ENCODE data around the gene AZGP1. TPM values are rescaled to one million over a fixed set of nuclear protein-coding genes. Genes with fewer than 3 reads are reported as not detected.
A peak's percentile ranks its signal among the peaks of the same experiment; 100 is the strongest.

The AZGP1 gene
- total RNA-seq, 4 donors from 2014 or later: not detected

DNA sequence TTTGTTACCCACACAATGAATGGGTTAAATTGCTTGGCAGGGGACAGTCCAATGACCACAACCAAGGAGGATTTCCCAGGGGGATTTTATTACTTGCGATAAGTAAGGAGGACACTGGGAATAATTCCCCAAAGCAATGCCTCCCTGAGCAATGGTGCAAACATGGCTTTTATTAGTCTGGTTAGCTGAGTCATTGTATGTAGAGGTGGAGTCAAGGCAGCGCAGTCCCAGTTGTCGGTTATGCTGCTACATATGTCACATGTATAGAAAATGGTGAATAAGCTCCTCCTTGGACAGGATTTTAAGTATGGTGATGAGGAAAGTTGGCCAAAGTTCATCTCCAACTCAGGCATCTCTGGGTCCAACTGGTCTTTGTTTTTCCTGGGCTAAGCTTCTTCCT is 52.6 kb downstream of the AZGP1 start:
- no peaks in the 10 kb centered on the region for H3K27me3 ChIP-seq
- DNase-seq: no peak
- H3K4me3 ChIP-seq: no peak overlapping the region
- H3K36me3 ChIP-seq: no peaks in the 10 kb centered on the region
- H3K9me3 ChIP-seq: no peaks in the 10 kb centered on the region
- H3K27ac ChIP-seq: no peak overlapping the region
- peaks cover 0 to under 1% of the 10 kb centered on the region in 2 donors for H3K4me1 ChIP-seq
- no peak for TF ChIP-seq POLR2A (IDR thresholded peaks at IDR 0.05)
- TF ChIP-seq, protein P1, sequence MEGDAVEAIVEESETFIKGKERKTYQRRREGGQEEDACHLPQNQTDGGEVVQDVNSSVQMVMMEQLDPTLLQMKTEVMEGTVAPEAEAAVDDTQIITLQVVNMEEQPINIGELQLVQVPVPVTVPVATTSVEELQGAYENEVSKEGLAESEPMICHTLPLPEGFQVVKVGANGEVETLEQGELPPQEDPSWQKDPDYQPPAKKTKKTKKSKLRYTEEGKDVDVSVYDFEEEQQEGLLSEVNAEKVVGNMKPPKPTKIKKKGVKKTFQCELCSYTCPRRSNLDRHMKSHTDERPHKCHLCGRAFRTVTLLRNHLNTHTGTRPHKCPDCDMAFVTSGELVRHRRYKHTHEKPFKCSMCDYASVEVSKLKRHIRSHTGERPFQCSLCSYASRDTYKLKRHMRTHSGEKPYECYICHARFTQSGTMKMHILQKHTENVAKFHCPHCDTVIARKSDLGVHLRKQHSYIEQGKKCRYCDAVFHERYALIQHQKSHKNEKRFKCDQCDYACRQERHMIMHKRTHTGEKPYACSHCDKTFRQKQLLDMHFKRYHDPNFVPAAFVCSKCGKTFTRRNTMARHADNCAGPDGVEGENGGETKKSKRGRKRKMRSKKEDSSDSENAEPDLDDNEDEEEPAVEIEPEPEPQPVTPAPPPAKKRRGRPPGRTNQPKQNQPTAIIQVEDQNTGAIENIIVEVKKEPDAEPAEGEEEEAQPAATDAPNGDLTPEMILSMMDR (IDR thresholded peaks at IDR 0.05): no peak
- intact Hi-C loops (cut with DNase I; ENCODE audit: low total_unique reads): no loop called here

DNA sequence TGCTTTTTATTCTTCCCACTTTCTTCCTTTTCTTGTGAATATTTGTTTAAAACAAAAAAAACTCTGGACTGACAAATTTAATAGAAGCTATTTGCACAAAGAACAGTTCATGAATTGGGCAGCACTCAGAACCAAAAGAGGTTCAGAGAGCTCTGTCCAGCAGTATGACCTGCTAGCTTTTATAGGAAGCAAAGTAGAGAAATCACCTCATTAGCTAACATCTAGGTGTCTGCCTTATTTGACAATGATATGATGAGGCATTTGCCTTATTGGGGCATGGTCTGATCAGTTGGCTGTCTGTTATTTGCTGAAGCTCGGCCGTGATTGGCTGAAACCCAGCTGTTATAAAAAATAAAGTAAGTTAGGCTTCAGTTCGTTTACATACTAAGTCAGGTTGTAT is 55.7 kb downstream of the AZGP1 start:
- Histone ChIP-seq H3K9me3 (no peaks in the 10 kb centered on the region), H3K4me1 (peaks cover 6 to 13% of the 10 kb centered on the region in 2 donors), H3K27me3 (no peaks in the 10 kb centered on the region), H3K36me3 (no peaks in the 10 kb centered on the region), H3K4me3 (peak overlapping the region; percentile 59 to 96), H3K27ac (peak overlapping the region; percentile 82 to 92)
- no peak for DNase-seq
- no peak for TF ChIP-seq POLR2A (IDR thresholded peaks at IDR 0.05)
- TF ChIP-seq, protein P1 (IDR thresholded peaks at IDR 0.05): no peak
- intact Hi-C loops (cut with DNase I; ENCODE audit: low total_unique reads): no loop called here

DNA sequence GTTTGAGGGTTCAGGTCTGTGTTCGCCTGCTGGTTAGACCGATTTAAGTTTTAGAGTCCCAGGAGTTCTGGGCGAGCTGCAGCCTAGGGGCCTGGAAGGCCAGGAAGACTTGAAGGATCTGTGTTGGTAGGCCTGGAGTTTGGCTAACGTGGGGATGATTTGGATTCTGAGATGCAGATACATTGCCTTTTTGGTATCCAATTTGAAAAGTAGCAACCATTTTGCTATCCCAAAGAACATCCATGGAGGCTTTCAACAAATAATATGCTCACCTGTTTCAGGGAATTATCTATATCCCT is 56.1 kb downstream of the AZGP1 start:
- Histone ChIP-seq H3K4me1 (peaks cover 6 to 13% of the 10 kb centered on the region in 2 donors), H3K27ac (peak overlapping the region; percentile 82 to 92), H3K36me3 (no peaks in the 10 kb centered on the region), H3K27me3 (no peaks in the 10 kb centered on the region), H3K4me3 (peak overlapping the region; percentile 59 to 96), H3K9me3 (no peaks in the 10 kb centered on the region)
- intact Hi-C loops (cut with DNase I; ENCODE audit: low total_unique reads): no loop called here
- no peak for DNase-seq
- TF ChIP-seq, protein P1 (IDR thresholded peaks at IDR 0.05): no peak
- TF ChIP-seq POLR2A (IDR thresholded peaks at IDR 0.05): no peak

DNA sequence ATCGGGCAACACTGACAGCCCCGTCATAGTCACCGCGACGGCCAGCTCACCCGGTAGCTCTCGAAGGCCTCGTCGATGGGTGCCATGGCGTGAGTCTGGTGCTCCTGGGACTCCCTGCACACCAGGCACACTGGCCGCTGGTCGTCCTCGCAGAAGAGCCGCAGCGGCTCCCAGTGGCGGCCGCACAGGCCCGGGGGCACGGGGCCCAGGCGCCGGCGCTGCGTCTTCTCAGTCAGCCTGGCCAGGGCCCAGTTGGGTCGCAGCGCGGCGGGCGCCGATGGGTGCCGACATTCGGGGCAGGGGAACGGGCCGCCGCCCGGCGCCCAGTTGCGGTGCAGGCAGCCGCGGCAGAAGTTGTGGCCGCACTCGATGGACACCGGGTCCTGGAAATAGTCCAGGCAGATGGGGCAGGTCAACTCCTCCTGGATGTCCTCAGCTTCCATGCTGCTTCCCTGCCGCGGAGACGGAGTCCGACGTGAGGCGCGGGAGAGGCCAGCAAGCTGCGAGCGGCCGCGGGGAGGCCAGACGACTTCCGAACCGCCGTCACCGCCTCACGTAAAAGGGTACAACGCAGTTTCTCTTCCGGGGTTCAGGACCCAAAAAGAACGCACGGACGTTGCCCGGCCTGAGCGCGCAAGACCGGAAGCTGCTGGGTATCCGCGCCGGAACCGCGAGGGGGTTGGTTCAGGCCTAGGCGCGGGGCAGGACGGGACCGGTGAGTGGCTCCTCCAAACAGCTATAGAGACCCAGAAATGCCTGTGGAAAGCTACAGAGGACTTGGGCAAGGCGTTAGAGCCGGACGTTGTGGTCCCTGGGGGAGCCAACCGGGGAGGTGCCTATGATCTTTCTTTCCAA is 56.6 kb downstream of the AZGP1 start, which contains the start of gene TRIM4:
Gene TRIM4 (minus strand): TSS at position 572 of the 855 bp plus-strand sequence. CDS start 129 bp downstream, at position 443.
- H3K27ac ChIP-seq: peak within 1 kb of the TSS; percentile 82 to 92
- peaks cover 6 to 13% of the 10 kb centered on the region in 2 donors for H3K4me1 ChIP-seq
- TF ChIP-seq, protein P1 (IDR thresholded peaks at IDR 0.05): no peak
- peak; percentile 60 to 78 for TF ChIP-seq POLR2A (IDR thresholded peaks at IDR 0.05)
- H3K4me3 ChIP-seq: peak within 1 kb of the TSS; percentile 59 to 96
- intact Hi-C loops (cut with DNase I; ENCODE audit: low total_unique reads): no loop called here
- no peaks in the 10 kb centered on the region for H3K36me3 ChIP-seq
- H3K27me3 ChIP-seq: no peaks in the 10 kb centered on the region
- no peaks in the 10 kb centered on the region for H3K9me3 ChIP-seq
- peak; percentile 90 for DNase-seq

Small RNA genes within 50 kb of the gene (small RNA-seq; reads per million reads assigned to genes)
- gene RF00019 (not detected), gene RF00561 (not detected)

Other genes starting within 250 kb of the AZGP1 start
- under 1 TPM in 1 of 4 donors, not detected in 3; 0.91 TPM for gene CYP3A7, start 240.8 kb downstream of the AZGP1 start, total RNA-seq
- gene CYP3A4, start 191.8 kb downstream of the AZGP1 start, total RNA-seq: under 1 TPM in 1 of 4 donors, not detected in 3; 0.18 TPM
- gene CYP3A43, start 148.0 kb downstream of the AZGP1 start, total RNA-seq: under 1 TPM in 1 of 4 donors, not detected in 3; 0.28 TPM
- not detected for gene OR2AE1, start 99.0 kb downstream of the AZGP1 start, total RNA-seq
- gene TRIM4, start 56.5 kb downstream of the AZGP1 start, total RNA-seq: 10 to 100 TPM; 22.6 to 51.7 (median 44.3) TPM
- under 1 TPM in 1 of 4 donors, not detected in 3; 0.79 TPM for gene GJC3, start 46.4 kb downstream of the AZGP1 start, total RNA-seq
- 10 to 100 TPM; 20.9 to 96.7 (median 53.6) TPM for gene ZKSCAN1, start 39.6 kb upstream of the AZGP1 start, total RNA-seq
- gene ZSCAN21, start 73.7 kb upstream of the AZGP1 start, total RNA-seq: 10 to 100 TPM in 3 of 4 donors, 1 to 10 TPM in 1; 5.0 to 28.9 (median 17.0) TPM
- gene ZNF3, start 105.7 kb upstream of the AZGP1 start, total RNA-seq: 10 to 100 TPM; 10.9 to 69.4 (median 50.3) TPM
- gene COPS6, start 112.9 kb upstream of the AZGP1 start, total RNA-seq: 100 to 1,000 TPM in 1 of 4 donors, 10 to 100 TPM in 3; 31.8 to 110 (median 53.1) TPM
- gene MCM7, start 125.4 kb upstream of the AZGP1 start, total RNA-seq: 10 to 100 TPM; 18.7 to 74.8 (median 43.3) TPM
- 10 to 100 TPM in 3 of 4 donors, 1 to 10 TPM in 1; 5.0 to 52.0 (median 33.6) TPM for gene AP4M1, start 125.6 kb upstream of the AZGP1 start, total RNA-seq
- gene TAF6, start 143.3 kb upstream of the AZGP1 start, total RNA-seq: 10 to 100 TPM; 23.5 to 68.9 (median 67.7) TPM
- gene CNPY4, start 143.6 kb upstream of the AZGP1 start, total RNA-seq: 10 to 100 TPM in 2 of 4 donors, 1 to 10 TPM in 1, not detected in 1; 3.3 to 53.6 (median 24.7) TPM
- 10 to 100 TPM in 1 of 4 donors, 1 to 10 TPM in 3; 1.3 to 12.4 (median 4.6) TPM for gene MBLAC1, start 150.9 kb upstream of the AZGP1 start, total RNA-seq
- gene LAMTOR4, start 172.9 kb upstream of the AZGP1 start, total RNA-seq: 100 to 1,000 TPM in 3 of 4 donors, 10 to 100 TPM in 1; 53.3 to 197 (median 115) TPM
- gene TRAPPC14, start 182.7 kb upstream of the AZGP1 start, total RNA-seq: 10 to 100 TPM in 1 of 4 donors, 1 to 10 TPM in 3; 2.8 to 22.3 (median 5.7) TPM
- 10 to 100 TPM in 1 of 4 donors, 1 to 10 TPM in 1, under 1 TPM in 1, not detected in 1; 0.51 to 12.1 (median 7.5) TPM for gene GAL3ST4, start 192.6 kb upstream of the AZGP1 start, total RNA-seq
- gene GPC2, start 201.3 kb upstream of the AZGP1 start, total RNA-seq: 1 to 10 TPM in 2 of 4 donors, under 1 TPM in 1, not detected in 1; under 0.01 to 9.3 (median 4.5) TPM
- 1 to 10 TPM in 1 of 4 donors, under 1 TPM in 1, not detected in 2; 0.49 to 2.5 TPM for gene STAG3, start 201.9 kb upstream of the AZGP1 start, total RNA-seq
- gene PVRIG, start 243.9 kb upstream of the AZGP1 start, total RNA-seq: under 1 TPM in 1 of 4 donors, not detected in 3; 0.21 TPM

Data from uterus (tissue), 4 donors.